ENCODE measurements around the gene LY6G6C.

GRCh38 chr6:31727717-31728671, 6.4 kb upstream of the LY6G6C start:
- TF ChIP-seq CTCF (IDR thresholded peaks at IDR 0.05) (no peak), POLR2A (IDR thresholded peaks at IDR 0.05) (no peak)
